NCI-H460 (cell line): Measurements from ENCODE around the gene INKA1. TPM values are rescaled to one million over a fixed set of nuclear protein-coding genes. Genes with fewer than 3 reads are reported as not detected.

Experiments
- small RNA-seq, 2 experiments: library from RNA; depleted of rRNA; stranded (forward); fragments of <200 nt; gene quantifications; one replicate each; pipeline ENCODE3, GENCODE V24; 2014
- total RNA-seq: library from RNA; depleted of rRNA; stranded (reverse); fragments of >200 nt; shearing (Covaris generic); gene quantifications from 2 replicates; pipeline ENCODE4 v1.2.3, GENCODE V29; 2014; rRNA removed

Gene INKA1
- total RNA-seq, 1 experiment from 2014 or later = 0.10 TPM

Small RNA genes lying within 50 kb of the gene (small RNA-seq; reads per million reads assigned to genes)
- gene COX6CP14 = 0 to 0.04 reads per million in 2 experiments

Other genes with a start within 250 kb of the INKA1 start
- gene BSN, start 248.8 kb upstream of the INKA1 start, total RNA-seq = 0.05 and 0.12 TPM in 2 replicates
- 72.8 and 89.8 TPM in 2 replicates for gene APEH, start 128.9 kb upstream of the INKA1 start, total RNA-seq
- gene MST1, start 113.8 kb upstream of the INKA1 start, total RNA-seq = 3.2 and 4.0 TPM in 2 replicates
- 18.2 and 18.6 TPM in 2 replicates for gene RNF123, start 113.7 kb upstream of the INKA1 start, total RNA-seq
- gene AMIGO3, start 83.6 kb upstream of the INKA1 start, total RNA-seq = not detected in 2 replicates
- 7.8 and 8.7 TPM in 2 replicates for gene GMPPB, start 79.3 kb upstream of the INKA1 start, total RNA-seq
- 13.3 and 13.4 TPM in 2 replicates for gene IP6K1, start 16.7 kb upstream of the INKA1 start, total RNA-seq
- gene CDHR4, start 3.4 kb upstream of the INKA1 start, total RNA-seq = not detected in 2 replicates
- 1.4 and 2.2 TPM in 2 replicates for gene UBA7, start 10.7 kb downstream of the INKA1 start, total RNA-seq
- 5.3 and 5.7 TPM in 2 replicates for gene TRAIP, start 53.3 kb downstream of the INKA1 start, total RNA-seq
- gene CAMKV, start 66.6 kb downstream of the INKA1 start, total RNA-seq = 0.26 TPM in 1 of 2 replicates, not detected in the other
- gene MST1R, start 100.6 kb downstream of the INKA1 start, total RNA-seq = 0.69 and 0.82 TPM in 2 replicates
- gene MON1A, start 126.5 kb downstream of the INKA1 start, total RNA-seq = 8.9 and 10.8 TPM in 2 replicates
- gene RBM6, start 136.9 kb downstream of the INKA1 start, total RNA-seq = 24.6 and 33.8 TPM in 2 replicates